C4-2B (cell line): Measurements from ENCODE around the gene PLA2G6.

ENCODE experiments used
- ZFX ChIP-seq: fragments of 450-650 bp; IDR thresholded peaks from 2 replicates; pipeline ENCODE4 v1.6.1; 2017
- TF ChIP-seq, protein P1 (sequence below): fragments of 450-650 bp; conservative IDR thresholded peaks from 2 replicates; pipeline ENCODE4 v1.5.1; 2017; ENCODE audit warnings: mild to moderate bottlenecking

DNA sequence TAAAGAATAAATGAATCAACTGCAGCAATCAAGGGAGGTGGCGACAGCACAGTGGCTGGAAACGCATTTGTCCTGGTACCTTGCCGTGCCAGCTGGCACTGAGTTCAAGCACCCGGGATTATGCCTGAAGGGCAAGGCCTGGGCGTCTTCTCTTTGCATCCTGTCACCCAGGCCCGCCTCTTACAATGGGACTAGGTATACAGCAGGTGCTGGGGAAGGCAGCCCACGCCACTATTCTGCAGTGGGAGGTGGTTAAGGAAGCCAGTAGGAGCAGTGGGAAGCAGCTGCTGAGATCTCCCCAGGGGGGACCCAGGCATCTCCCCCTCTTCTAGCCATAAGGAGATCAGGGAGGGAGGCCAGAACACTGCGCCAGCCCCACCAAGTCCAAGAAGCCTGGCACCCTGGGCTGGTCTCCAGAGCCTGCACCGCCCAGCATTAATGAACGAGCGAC is 55.9 kb downstream of the PLA2G6 start:
- TF ChIP-seq, protein P1, sequence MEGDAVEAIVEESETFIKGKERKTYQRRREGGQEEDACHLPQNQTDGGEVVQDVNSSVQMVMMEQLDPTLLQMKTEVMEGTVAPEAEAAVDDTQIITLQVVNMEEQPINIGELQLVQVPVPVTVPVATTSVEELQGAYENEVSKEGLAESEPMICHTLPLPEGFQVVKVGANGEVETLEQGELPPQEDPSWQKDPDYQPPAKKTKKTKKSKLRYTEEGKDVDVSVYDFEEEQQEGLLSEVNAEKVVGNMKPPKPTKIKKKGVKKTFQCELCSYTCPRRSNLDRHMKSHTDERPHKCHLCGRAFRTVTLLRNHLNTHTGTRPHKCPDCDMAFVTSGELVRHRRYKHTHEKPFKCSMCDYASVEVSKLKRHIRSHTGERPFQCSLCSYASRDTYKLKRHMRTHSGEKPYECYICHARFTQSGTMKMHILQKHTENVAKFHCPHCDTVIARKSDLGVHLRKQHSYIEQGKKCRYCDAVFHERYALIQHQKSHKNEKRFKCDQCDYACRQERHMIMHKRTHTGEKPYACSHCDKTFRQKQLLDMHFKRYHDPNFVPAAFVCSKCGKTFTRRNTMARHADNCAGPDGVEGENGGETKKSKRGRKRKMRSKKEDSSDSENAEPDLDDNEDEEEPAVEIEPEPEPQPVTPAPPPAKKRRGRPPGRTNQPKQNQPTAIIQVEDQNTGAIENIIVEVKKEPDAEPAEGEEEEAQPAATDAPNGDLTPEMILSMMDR = no peak
- no peak for TF ChIP-seq ZFX
